ENCODE data around the gene ACIN1. TPM values are rescaled to one million over a fixed set of nuclear protein-coding genes. Genes with fewer than 3 reads are reported as not detected.

The ACIN1 gene
- total RNA-seq, 6 donors from 2014 or later = 91.1 to 350 (median 139) TPM

DNA sequence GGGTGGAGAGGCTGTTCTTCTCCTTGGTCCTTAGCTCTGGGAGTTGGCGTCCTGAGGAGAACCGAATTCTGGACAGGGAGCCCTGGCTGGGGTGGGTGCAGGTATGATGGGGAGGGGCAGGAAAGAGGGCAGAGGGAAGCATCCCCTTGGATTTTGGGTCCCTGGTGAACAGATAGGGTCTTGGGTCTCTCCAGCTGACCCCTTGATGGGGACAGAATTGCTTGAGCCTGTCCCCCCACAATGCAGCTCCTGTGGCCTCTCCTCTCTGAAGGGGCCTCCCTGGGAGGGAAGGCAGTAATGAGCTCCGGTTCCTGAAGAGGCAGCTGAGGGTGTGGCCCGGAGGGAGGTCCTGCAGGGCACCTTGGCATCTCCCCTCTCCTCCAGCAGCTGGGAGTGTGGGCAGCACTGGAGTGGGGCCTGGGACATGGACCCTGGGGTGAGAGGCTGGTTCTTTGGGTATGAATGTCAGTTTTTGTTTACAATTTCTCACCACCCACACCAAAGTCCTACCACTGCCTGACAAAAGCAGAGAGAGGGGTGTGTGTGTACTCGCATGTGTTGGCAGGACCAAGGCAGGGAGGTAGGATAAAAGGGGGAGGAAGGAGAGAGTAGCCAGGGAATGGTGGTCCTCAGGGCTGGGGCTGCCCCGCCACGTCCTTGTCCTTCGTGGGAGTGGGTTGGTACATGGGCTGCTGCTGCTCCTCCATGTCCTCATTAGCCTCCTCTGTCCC lies 31.8 kb upstream of the ACIN1 start:
- H3K4me1 ChIP-seq = peaks cover 0 to 6% (median 2%) of the 10 kb centered on the region in 4 donors
- H3K36me3 ChIP-seq = peaks cover 0 to 27% (median 6%) of the 10 kb centered on the region in 4 donors
- no peak overlapping the region for H3K4me3 ChIP-seq
- no peak for DNase-seq
- WGBS, 2 donors = 76 to 91% methylated on average over 6 to 8 of the region's 8 CpGs
- H3K9me3 ChIP-seq = no peaks in the 10 kb centered on the region
- H3K27ac ChIP-seq = no peak overlapping the region
- TF ChIP-seq POLR2AphosphoS5 (IDR thresholded peaks at IDR 0.05) (no peak), CTCF (IDR thresholded peaks at IDR 0.05) (no peak), POLR2A (IDR thresholded peaks at IDR 0.05) (no peak), EP300 (IDR thresholded peaks at IDR 0.05) (no peak)
- no peak for ATAC-seq (ENCODE audit: low FRiP score in 2 of 2)
- H3K27me3 ChIP-seq = no peaks in the 10 kb centered on the region

GRCh38 chr14:23125933-23126524 lies 31.1 kb upstream of the ACIN1 start:
- Histone ChIP-seq H3K4me3 (no peak overlapping the region), H3K27me3 (no peaks in the 10 kb centered on the region), H3K36me3 (peaks cover 0 to 27% (median 6%) of the 10 kb centered on the region in 4 donors), H3K9me3 (no peaks in the 10 kb centered on the region), H3K4me1 (peaks cover 3 to 10% (median 4%) of the 10 kb centered on the region in 4 donors), H3K27ac (no peak overlapping the region)
- ATAC-seq (ENCODE audit: low FRiP score in 2 of 2) = no peak
- DNase-seq = no peak
- WGBS, 2 donors = 80 to 81% methylated on average over 8 to 9 of the region's 9 CpGs
- TF ChIP-seq POLR2A (IDR thresholded peaks at IDR 0.05) (no peak), EP300 (IDR thresholded peaks at IDR 0.05) (no peak), CTCF (IDR thresholded peaks at IDR 0.05) (no peak), POLR2AphosphoS5 (IDR thresholded peaks at IDR 0.05) (no peak)

- H3K27me3 ChIP-seq = no peaks in the 10 kb centered on the region
- ATAC-seq (ENCODE audit: low FRiP score in 2 of 2) = no peak
- peaks cover 5 to 20% (median 9%) of the 10 kb centered on the region in 4 donors for H3K4me1 ChIP-seq
- DNase-seq = no peak
- 41 to 63% methylated on average over 3 of the region's 3 CpGs for WGBS, 2 donors
- H3K4me3 ChIP-seq = no peak overlapping the region
- H3K27ac ChIP-seq = no peak overlapping the region
- H3K9me3 ChIP-seq = no peaks in the 10 kb centered on the region
- H3K36me3 ChIP-seq = peaks cover 0 to 27% (median 6%) of the 10 kb centered on the region in 4 donors
- TF ChIP-seq POLR2AphosphoS5 (IDR thresholded peaks at IDR 0.05) = no peak
- TF ChIP-seq EP300 (IDR thresholded peaks at IDR 0.05) = no peak
- TF ChIP-seq POLR2A (IDR thresholded peaks at IDR 0.05) = no peak
- TF ChIP-seq CTCF (IDR thresholded peaks at IDR 0.05) = no peak
These were observed 30.1 kb upstream of the ACIN1 start for GRCh38 chr14:23125011-23125410.

- no peak for DNase-seq
These were observed 29.5 kb upstream of the ACIN1 start for GRCh38 chr14:23124337-23124954.

More at GRCh38 chr14:23124337-23124954, 29.5 kb upstream of the ACIN1 start:
- no peak for TF ChIP-seq CTCF (IDR thresholded peaks at IDR 0.05)
- no peak for TF ChIP-seq POLR2AphosphoS5 (IDR thresholded peaks at IDR 0.05)
- TF ChIP-seq POLR2A (IDR thresholded peaks at IDR 0.05) = no peak
- no peak for TF ChIP-seq EP300 (IDR thresholded peaks at IDR 0.05)
- 92 to 94% methylated on average over 13 of the region's 13 CpGs for WGBS, 2 donors
- Histone ChIP-seq H3K9me3 (no peaks in the 10 kb centered on the region), H3K27ac (no peak overlapping the region), H3K27me3 (no peaks in the 10 kb centered on the region), H3K36me3 (peaks cover 0 to 25% (median 6%) of the 10 kb centered on the region in 4 donors), H3K4me3 (no peak overlapping the region), H3K4me1 (peaks cover 5 to 25% (median 13%) of the 10 kb centered on the region in 4 donors)
- no peak for ATAC-seq (ENCODE audit: low FRiP score in 2 of 2)

Data from upper lobe of left lung (tissue), 6 donors.